OCI-LY1 (cell line): ENCODE data around the gene GIGYF2.

Experiments
- CTCF ChIP-seq: fragments of 200-600 bp; sonication (generic), shearing (Covaris generic); IDR thresholded peaks from 2 replicates; pipeline ENCODE4 v1.5.1; 2017; ENCODE audit warnings: mild to moderate bottlenecking, antibody characterized with exemption, low read length, moderate library complexity, mixed read lengths
- EZH2 ChIP-seq: fragments of 200-600 bp; sonication (generic), shearing (Covaris generic); IDR thresholded peaks from 2 replicates; pipeline ENCODE4 v1.8.0; 2017; ENCODE audit warnings: borderline replicate concordance, mixed run types, mild to moderate bottlenecking, antibody characterized with exemption, low read length, moderate library complexity, mixed read lengths

- TF ChIP-seq CTCF, result no peak
- no peak for TF ChIP-seq EZH2
Observed at GRCh38 chr2:232892221-232892620, 195.1 kb downstream of the GIGYF2 start.
